Testis (tissue), 3 donors: ENCODE results near the gene RBBP8. TPM values are rescaled to one million over a fixed set of nuclear protein-coding genes. Genes with fewer than 3 reads are reported as not detected.

Experiments used
- DNase-seq: peaks from one replicate; pipeline ENCODE4 v3.0.0-alpha.2; 2019
- H3K27ac ChIP-seq, 2 donors: fragments of 200-600 bp; sonication (generic); one replicate each; pipeline ENCODE4 v1.5.1; 2019
- H3K27me3 ChIP-seq: fragments of 200-600 bp; sonication (generic); one replicate; pipeline ENCODE4 v1.5.1; 2019
- H3K36me3 ChIP-seq: fragments of 200-600 bp; sonication (generic); one replicate; pipeline ENCODE4 v1.5.1; 2017; ENCODE audit warnings: low read depth; ENCODE audit errors: missing control alignments
- H3K4me1 ChIP-seq: fragments of 200-600 bp; sonication (generic); one replicate; pipeline ENCODE4 v1.5.1; 2019
- H3K4me3 ChIP-seq, 2 donors: fragments of 200-600 bp; sonication (generic); one replicate each; pipeline ENCODE4 v1.5.1; 2017 to 2019
- H3K9me3 ChIP-seq: fragments of 200-600 bp; sonication (generic); one replicate; pipeline ENCODE4 v1.5.1; 2017
- CTCF ChIP-seq, 3 experiments: fragments of 450-650 bp in 2 of 3; fragments of 200-600 bp in 1 of 3; sonication (generic) in 1 of 3; IDR thresholded peaks; one replicate each; pipeline ENCODE4 v1.5.1; 2016 to 2019; ENCODE audit warnings: antibody characterized with exemption in 3 of 3, mild to moderate bottlenecking in 2 of 3, moderate library complexity in 1 of 3
- POLR2A ChIP-seq: fragments of 450-650 bp; IDR thresholded peaks from one replicate; pipeline ENCODE4 v1.6.1; 2017; ENCODE audit warnings: antibody characterized with exemption, mild to moderate bottlenecking, moderate library complexity
- WGBS, 2 donors: methylation state at CpG; one replicate each; pipeline ENCODE4 v1.1.5; 2018; 5-methylcytosine and 5-hydroxymethylcytosine counted together
- intact Hi-C: fragments of 100-400 bp; cut with DNase I; formaldehyde crosslinking; loops from one replicate; pipeline ENCODE4 v1.15.1; 2023; ENCODE audit warnings: low total_unique reads
- polyA plus RNA-seq: library from polyadenylated mRNA; stranded (reverse); fragments of 350-450 nt; fragmentation: Illumina TruSeq; extraction: RNeasy Lipid Tissue Mini Kit (QIAGEN cat#74804); gene quantifications from one replicate; pipeline ENCODE4 v1.2.3, GENCODE V29; 2014; ENCODE audit warnings: low read depth, low replicate concordance; ENCODE audit not compliant: insufficient read depth
- total RNA-seq, 2 donors: library from RNA; depleted of rRNA; stranded (reverse); fragments of >200 nt; gene quantifications; one replicate each; pipeline ENCODE4 v1.2.3, GENCODE V29; 2016

Gene RBBP8
- total and polyA plus RNA-seq, 3 donors from 2014 or later = 24.7 to 76.4 (median 45.7) TPM

GRCh38 chr18:22935431-22935830 is 2.3 kb downstream of the RBBP8 start:
- no peak for DNase-seq
- Histone ChIP-seq H3K36me3 (no peaks in the 10 kb centered on the region), H3K9me3 (no peaks in the 10 kb centered on the region), H3K27ac (no peak overlapping the region), H3K4me1 (no peaks in the 10 kb centered on the region), H3K27me3 (no peaks in the 10 kb centered on the region), H3K4me3 (no peak overlapping the region)
- WGBS, 2 donors = 48 to 55% methylated on average over 1 of the region's 1 CpG
- intact Hi-C loops = no loop called here
- no peak for TF ChIP-seq POLR2A
- TF ChIP-seq CTCF (IDR thresholded peaks at IDR 0.05) = no peak

- no peaks in the 10 kb centered on the region for H3K4me1 ChIP-seq
- intact Hi-C loops = no loop called here
Measured at GRCh38 chr18:22936515-22936914, 3.4 kb downstream of the RBBP8 start.

GRCh38 chr18:22939649-22940048 is 6.5 kb downstream of the RBBP8 start:
- Histone ChIP-seq H3K4me3 (no peak overlapping the region), H3K27me3 (no peaks in the 10 kb centered on the region), H3K27ac (no peak overlapping the region), H3K36me3 (no peaks in the 10 kb centered on the region), H3K4me1 (no peaks in the 10 kb centered on the region), H3K9me3 (no peaks in the 10 kb centered on the region)
- intact Hi-C loops = no loop called here
- TF ChIP-seq POLR2A (no peak), CTCF (IDR thresholded peaks at IDR 0.05) (no peak)
- DNase-seq = no peak

More at GRCh38 chr18:22936515-22936914, 3.4 kb downstream of the RBBP8 start:
- H3K27me3 ChIP-seq = no peaks in the 10 kb centered on the region
- H3K4me3 ChIP-seq = no peak overlapping the region
- TF ChIP-seq CTCF (IDR thresholded peaks at IDR 0.05) (no peak), POLR2A (no peak)
- no peaks in the 10 kb centered on the region for H3K9me3 ChIP-seq
- no peak overlapping the region for H3K27ac ChIP-seq
- no peak for DNase-seq
- no peaks in the 10 kb centered on the region for H3K36me3 ChIP-seq
- 81 to 89% methylated on average over 2 of the region's 2 CpGs for WGBS, 2 donors

GRCh38 chr18:22943847-22944246 is 10.7 kb downstream of the RBBP8 start:
- intact Hi-C loops = no loop called here
- no peak for TF ChIP-seq CTCF (IDR thresholded peaks at IDR 0.05)
- TF ChIP-seq POLR2A = no peak
- DNase-seq = no peak

GRCh38 chr18:22946217-22946616 is 13.1 kb downstream of the RBBP8 start:
- Histone ChIP-seq H3K4me3 (no peak overlapping the region), H3K27ac (no peak overlapping the region), H3K36me3 (no peaks in the 10 kb centered on the region), H3K27me3 (no peaks in the 10 kb centered on the region), H3K9me3 (no peaks in the 10 kb centered on the region), H3K4me1 (no peaks in the 10 kb centered on the region)
- TF ChIP-seq CTCF (IDR thresholded peaks at IDR 0.05) (no peak), POLR2A (no peak)
- no peak for DNase-seq
- WGBS, 2 donors = 92% methylated on average over 2 of the region's 2 CpGs
- intact Hi-C loops = no loop called here

More at GRCh38 chr18:22943847-22944246, 10.7 kb downstream of the RBBP8 start:
- no peaks in the 10 kb centered on the region for H3K36me3 ChIP-seq
- no peaks in the 10 kb centered on the region for H3K9me3 ChIP-seq
- no peaks in the 10 kb centered on the region for H3K4me1 ChIP-seq
- no peaks in the 10 kb centered on the region for H3K27me3 ChIP-seq
- H3K27ac ChIP-seq = no peak overlapping the region
- H3K4me3 ChIP-seq = no peak overlapping the region
- WGBS, 2 donors = 68 to 79% methylated on average over 2 of the region's 2 CpGs
